Measurements from ENCODE around the gene AARSD1.
"Not testable (repeated sequence)": the region's sequence is repeated elsewhere in the genome, so short reads cannot be mapped to it uniquely, and the experiment has no call there.

AARSD1 gene

DNA sequence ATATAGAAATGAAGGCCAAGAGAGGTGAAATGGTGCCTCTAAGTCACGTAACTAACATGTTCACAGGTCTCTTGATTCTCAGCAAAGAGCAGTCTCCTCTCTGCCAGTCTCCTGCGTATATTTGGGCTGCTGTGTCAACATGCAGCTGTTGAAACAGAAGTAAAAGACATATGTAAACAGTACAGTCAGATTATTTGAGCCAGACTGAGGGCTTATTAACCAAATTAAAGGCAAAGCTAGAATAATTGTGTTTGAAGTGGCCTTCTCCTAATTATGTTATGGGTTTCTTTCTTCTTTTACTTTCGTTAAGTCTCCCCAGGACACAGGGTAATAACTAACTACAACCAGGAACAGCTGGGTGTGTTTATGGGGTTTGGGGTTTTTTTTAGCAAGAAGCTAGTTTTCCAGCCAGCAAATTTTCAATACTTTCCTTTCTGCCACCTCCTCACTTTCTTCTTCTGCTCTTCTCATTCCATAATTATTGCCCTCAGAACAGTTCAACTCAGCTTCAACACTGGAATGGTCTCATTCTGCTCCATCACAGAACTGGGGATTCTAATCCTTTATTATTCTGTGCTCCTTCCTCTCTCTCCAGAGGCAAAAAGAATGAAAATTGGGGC lies 45.2 kb downstream of the AARSD1 start:
- DNase-seq: no peak

DNA sequence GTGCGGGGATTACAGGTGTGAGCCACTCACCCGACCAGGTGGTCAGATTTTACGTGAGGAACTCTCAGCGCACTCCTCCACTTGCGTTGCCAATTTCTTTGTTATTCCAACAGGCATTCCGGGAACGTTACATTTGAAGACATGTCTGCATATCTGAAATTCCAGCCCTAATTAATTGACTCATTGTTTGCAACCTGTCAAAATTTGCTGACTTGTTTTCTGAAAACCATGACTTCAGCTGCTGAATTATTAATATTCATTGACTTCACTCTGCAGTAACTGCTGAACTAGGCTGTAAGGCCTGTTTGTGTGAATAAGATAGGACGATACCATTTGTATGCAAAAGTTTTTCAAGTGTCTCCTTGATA lies 47.0 kb downstream of the AARSD1 start:
- peak; percentile 12 for DNase-seq

DNA sequence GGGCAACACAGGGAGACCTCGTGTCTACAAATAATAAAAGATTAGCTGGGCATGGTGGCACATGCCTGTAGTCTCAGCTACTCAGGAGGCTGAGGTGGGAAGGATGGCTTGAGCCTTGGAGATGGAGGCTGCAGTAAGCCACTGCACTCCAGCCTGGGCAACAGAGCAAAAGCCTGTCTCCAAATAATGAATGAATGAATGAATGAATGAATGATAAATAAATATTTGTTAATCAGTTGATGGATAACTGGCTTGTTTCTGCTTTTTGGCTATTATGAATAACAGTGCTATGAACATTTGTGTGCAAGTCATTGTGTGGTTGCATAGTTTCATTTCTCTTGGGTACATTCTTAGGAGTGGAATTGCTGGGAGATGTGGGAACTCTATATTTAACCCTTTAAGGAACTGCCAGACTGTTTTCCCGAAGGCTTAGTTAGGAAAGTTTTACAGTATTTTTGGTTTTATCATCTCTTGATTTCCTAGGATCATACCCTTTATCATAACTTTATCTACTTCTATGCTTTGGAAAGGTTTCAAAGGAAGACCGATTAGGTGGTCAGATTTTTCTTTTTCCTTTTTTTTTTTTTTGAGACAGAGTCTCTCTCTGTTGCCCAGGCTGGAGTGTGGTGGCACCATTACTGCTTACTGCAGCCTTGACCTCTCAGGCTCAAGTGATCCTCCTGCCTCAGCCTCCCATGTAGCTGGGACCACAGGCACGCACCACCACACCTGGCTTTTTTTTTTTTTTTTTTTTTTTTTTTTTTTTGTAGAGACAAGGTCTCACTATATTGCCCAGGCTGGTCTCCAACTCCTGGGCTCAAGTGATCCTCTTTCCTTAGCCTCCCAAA lies 47.6 kb downstream of the AARSD1 start:
- not testable (repeated sequence) for DNase-seq

DNA sequence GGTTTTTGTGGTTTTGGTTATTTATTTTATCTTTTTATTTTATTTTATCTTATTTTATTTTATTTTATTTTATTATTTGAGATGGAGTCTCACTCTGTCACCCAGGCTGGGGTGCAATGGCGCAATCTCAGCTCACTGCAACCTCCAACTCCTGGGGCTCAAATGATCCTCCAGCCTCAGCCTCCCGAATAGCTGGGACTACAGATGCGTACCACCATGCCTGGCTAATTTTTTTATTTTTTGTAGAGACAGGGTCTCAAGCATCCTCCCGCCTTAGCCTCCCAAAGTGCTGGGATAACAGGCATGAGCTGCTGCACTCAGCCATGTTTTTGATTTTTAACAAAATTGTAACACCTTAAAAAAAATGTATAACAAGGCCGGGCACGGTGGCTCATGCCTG lies 49.0 kb downstream of the AARSD1 start:
- DNase-seq: not testable (repeated sequence)

DNA sequence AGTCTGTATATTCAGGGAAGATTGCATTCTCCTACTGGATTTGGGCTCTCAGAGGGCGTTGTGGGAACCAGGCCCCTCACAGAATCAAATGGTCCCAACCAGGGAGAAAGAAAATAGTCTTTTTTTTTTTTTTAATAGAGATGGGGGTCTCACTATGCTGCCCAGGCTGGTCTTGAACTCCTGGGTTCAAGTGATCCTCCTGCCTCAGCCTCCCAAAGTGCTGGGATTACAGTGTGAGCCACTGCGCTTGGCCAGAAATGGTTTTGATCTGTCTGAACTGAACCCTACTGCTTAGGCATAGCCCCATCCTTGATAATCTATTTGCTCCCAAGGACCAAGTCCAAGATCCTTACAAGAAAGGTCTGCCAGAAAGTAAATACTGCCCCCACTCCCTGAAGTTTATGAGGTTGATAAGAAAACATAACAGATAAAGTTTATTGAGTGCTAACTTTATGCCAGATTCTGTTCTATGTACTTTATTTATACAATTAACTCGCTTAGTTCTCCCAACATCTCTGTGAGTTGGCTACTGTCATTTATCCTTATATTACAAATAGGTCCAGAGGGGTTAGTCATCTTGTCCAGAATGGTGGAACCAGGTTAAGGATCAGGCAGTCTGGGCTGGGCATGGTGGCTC lies 50.2 kb downstream of the AARSD1 start:
- DNase-seq: no peak

DNA sequence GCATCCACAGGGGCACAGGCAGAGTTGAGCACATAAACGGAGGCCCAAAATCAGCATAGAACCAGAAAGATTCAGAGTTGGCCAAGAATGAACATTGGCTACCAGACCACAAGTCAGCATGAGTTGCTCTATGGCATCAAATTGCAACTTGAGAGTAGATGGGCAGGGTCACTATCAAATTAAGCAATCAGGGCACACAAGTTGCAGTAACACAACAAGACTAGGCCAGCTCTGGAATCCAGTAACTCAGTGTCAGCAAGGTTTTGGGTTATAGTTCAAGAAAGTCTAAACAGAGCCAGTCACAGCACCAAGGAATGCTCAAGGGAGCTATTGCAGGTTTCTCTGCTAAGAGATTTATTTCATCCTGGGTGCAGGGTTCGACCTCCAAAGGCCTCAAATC lies 50.7 kb downstream of the AARSD1 start:
- no peak for DNase-seq

DNA sequence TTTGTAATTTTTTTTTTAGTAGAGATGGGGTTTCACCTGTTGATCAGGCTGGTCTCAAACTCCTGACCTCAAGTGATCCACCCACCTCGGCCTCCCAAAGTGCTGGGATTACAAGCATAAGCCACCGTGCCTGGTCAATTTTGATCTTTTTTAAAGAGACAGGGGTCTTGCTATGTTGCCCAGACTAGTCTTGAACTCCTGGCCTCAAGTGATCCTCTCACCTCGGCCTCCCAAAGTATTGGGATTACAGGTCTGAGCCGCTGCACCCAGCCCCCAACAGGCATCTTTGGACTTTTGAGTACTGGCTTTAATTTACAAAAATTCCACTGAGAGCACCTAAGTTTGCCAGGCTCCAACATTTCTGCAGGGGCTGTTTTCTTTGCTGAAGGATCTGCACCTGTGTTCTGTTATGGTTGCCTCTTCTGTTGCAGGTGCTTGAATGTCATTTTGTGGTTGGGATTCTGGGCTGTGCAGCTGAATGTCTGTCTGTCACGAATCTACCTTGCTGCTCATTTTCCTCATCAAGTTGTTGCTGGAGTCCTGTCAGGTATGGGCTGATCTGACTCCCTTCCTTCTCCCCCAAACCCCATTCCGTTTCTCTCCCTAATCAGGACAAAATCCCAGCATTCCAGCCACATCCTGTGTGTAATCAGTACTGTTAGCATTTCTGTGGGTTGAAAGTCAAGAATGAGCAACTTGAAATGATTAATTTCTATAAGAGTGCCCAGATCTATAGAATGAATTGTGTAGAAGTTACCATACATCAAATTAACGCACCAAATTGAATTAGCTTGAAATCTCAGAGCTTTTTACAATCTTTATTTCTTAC lies 55.2 kb downstream of the AARSD1 start:
- DNase-seq: peak; percentile 36

GRCh38 chr17:42906772-42907446 lies 57.3 kb downstream of the AARSD1 start:
- no peak for DNase-seq

DNA sequence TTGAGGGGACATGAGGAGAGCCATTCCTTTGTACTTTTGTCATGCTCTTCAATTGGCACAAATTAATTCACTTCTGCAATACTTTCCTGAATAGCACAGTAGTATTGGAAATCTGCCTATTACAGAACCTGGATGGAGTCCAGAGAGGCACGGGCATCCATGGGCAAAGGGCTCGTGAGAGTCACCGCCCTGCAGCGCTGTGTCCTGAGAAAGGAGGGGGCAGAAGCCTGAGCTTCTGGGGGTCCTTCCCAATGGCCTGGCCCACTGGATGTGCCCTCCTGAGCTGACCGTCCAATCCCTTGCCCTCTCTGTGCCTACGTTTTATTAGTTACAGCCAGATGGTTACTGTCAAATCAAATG lies 60.2 kb downstream of the AARSD1 start:
- DNase-seq: no peak

GRCh38 chr17:42901535-42902229 lies 62.6 kb downstream of the AARSD1 start:
- DNase-seq: no peak
